RWPE1 (cell line): ENCODE measurements around the gene INTS13.

ENCODE experiments used
- CTCF ChIA-PET: fragments of 350-600 bp; sonication (Branson Sonifier 250); formaldehyde crosslinking; extraction: SDS; loops from one replicate; lab custom pipeline; 2021; lab: Yijun Ruan, JAX
- POLR2A ChIA-PET: fragments of 400-600 bp; formaldehyde crosslinking; extraction: SDS; loops from one replicate; lab custom pipeline; 2020; ENCODE audit warnings: antibody characterized with exemption; ENCODE audit not compliant: low non-redundant PET; lab: Yijun Ruan, JAX
- DNase-seq: peaks from one replicate; pipeline ENCODE4 v3.0.0; 2012; ENCODE audit warnings: low spot score
- H3K27ac ChIP-seq: fragments of 450-650 bp; 2 replicates; pipeline ENCODE4 v1.5.1; 2017
- TF ChIP-seq, protein P1 (sequence below): fragments of 450-650 bp; conservative IDR thresholded peaks from 2 replicates; pipeline ENCODE4 v1.5.1; 2017; ENCODE audit warnings: low read depth, mild to moderate bottlenecking

INTS13 gene

DNA sequence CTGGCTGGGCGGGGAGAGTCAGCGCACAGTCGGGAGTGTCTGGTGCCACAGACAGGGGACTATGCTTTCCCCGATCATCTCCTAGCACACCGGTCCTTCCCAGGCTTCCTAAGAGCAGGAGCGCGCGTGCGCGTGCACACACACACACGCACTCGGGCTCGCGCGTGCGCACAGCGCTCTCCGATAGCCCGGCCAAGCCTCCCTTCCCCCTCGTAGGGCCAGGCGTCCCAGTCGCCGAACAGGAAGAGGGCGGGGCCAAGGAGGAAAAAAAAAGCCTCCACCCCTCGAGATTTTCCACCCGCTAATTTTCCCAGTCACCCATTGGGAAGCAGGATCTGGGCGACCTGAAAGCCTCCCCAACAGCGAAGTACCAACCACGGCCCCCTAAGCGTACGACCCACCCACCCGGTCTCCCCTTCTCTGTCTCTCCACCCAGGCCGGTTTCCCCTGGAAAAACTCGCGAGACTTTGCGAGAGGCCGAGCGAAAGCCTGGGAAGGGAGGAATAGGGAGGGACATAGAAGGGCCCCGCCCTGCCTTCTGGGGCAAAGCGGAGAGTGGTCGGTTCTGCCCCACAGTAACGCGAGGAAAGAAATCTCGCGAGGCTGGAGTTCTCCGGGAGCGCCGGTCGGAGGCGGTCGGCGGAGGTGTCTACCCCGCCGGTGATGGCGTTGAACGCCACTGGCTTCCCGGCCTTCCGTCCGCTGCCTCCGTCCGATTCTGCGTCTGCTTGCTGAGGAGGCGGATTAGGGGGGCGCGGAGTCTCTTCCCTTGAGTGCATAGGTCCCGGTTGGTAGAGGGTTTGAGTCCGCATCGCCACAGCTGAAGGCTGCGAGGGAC is at the start of gene INTS13, which contains the start of gene FGFR1OP2:
Gene INTS13 (minus strand): TSS at position 119 of the 838 bp plus-strand sequence. CDS start 1,178 bp downstream, outside the sequence.
Gene FGFR1OP2 (plus strand): TSS at position 608 of the 838 bp plus-strand sequence. CDS start 15,689 bp downstream, outside the sequence.
- ChIA-PET POLR2A (no interaction called here), CTCF (interaction anchor here (0.6 to 0.8 kb wide), 2 partner anchors 16 to 376 kb away, joined by 4 read pairs; no protein-coding TSS in a partner anchor)
- TF ChIP-seq, protein P1, sequence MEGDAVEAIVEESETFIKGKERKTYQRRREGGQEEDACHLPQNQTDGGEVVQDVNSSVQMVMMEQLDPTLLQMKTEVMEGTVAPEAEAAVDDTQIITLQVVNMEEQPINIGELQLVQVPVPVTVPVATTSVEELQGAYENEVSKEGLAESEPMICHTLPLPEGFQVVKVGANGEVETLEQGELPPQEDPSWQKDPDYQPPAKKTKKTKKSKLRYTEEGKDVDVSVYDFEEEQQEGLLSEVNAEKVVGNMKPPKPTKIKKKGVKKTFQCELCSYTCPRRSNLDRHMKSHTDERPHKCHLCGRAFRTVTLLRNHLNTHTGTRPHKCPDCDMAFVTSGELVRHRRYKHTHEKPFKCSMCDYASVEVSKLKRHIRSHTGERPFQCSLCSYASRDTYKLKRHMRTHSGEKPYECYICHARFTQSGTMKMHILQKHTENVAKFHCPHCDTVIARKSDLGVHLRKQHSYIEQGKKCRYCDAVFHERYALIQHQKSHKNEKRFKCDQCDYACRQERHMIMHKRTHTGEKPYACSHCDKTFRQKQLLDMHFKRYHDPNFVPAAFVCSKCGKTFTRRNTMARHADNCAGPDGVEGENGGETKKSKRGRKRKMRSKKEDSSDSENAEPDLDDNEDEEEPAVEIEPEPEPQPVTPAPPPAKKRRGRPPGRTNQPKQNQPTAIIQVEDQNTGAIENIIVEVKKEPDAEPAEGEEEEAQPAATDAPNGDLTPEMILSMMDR: no peak
- H3K27ac ChIP-seq: peak within 1 kb of the TSS; percentile 93
- peak; percentile 96 for DNase-seq

DNA sequence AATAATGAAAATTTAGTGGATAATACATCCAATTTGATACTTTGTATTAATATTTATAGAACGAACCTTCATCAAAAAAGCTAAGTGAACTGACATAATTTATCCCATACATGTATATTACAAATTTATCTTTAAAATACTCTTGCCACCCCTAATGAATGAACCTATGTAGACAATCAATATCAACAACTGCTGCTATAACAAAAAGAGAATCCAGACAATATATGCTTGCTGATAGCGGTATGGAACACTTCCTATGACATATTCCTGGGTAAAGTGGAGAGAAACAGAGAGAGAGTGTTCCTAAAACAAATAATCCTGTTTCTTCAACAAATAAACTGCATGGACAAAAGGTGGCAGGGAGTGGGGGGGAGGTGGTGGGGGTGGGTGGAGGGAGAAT is 45.1 kb upstream of the INTS13 start:
- CTCF ChIA-PET: no interaction called here
- POLR2A ChIA-PET: no interaction called here
- DNase-seq: no peak
- H3K27ac ChIP-seq: no peak overlapping the region
- TF ChIP-seq, protein P1: no peak

DNA sequence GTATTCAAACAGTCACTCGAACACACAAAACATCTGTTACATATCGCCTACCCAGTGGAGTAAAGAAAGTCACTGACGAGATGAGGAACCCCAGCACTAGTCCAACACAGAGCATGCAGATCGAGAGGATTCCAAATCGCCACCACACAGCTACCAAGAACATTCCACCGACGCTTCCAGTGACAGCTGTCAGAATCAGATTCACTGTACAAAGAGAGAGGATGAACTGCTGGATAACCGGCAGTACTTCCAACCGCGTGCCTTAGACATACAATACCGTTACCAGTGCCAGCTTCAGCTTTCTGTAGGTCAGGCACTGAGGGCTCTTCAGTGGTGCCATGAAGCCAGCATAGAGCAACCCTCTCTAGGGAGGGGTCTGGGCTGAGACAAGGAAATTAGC is 42.0 kb upstream of the INTS13 start:
- POLR2A ChIA-PET: no interaction called here

DNA sequence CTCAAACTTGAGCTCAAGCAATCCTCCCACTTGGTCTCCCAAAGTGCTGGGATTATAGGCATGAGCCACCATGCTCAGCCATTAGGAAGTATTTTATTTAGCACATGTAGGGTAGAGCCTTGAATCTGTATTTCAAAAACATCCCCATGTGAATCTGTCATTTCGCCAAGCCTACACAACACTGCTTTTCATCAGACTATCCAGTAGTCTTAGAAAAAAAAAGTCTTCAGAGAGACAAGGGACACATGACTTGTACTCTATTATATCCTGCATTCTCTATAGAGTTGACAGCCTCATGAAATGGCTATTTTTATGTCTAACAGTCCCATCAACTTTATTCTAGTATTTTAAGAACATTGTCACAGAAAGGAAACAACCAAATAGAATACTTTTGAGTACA is 41.0 kb upstream of the INTS13 start:
- H3K27ac ChIP-seq: no peak overlapping the region
- POLR2A ChIA-PET: no interaction called here
- TF ChIP-seq, protein P1: no peak
- DNase-seq: no peak
- CTCF ChIA-PET: no interaction called here

More for the DNA sequence above, 42.0 kb upstream of the INTS13 start:
- no peak for DNase-seq
- TF ChIP-seq, protein P1: no peak
- CTCF ChIA-PET: interaction anchor here (0.6 kb wide), 1 partner anchor 16 kb away, joined by 3 read pairs; no protein-coding TSS in a partner anchor
- no peak overlapping the region for H3K27ac ChIP-seq

DNA sequence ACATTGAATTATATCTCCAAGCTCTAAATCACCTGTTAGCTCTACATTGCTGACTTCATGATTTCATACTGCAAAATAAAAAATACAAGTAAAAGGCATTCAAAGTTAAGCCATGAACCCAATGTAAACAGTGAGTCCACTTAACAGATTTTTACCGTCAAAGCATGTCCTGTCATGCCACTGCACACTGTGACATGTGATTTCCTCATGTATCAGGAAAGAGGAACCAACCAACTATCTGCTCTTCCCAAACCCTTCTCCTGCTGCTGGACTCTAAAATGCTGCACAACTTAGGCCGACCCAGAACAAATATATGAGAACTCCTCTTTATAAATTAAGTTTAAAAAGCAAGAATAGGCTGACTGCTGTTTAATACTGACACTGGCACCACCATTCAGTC is 38.9 kb upstream of the INTS13 start:
- H3K27ac ChIP-seq: no peak overlapping the region
- no peak for DNase-seq
- POLR2A ChIA-PET: no interaction called here
- TF ChIP-seq, protein P1: no peak
- CTCF ChIA-PET: no interaction called here

DNA sequence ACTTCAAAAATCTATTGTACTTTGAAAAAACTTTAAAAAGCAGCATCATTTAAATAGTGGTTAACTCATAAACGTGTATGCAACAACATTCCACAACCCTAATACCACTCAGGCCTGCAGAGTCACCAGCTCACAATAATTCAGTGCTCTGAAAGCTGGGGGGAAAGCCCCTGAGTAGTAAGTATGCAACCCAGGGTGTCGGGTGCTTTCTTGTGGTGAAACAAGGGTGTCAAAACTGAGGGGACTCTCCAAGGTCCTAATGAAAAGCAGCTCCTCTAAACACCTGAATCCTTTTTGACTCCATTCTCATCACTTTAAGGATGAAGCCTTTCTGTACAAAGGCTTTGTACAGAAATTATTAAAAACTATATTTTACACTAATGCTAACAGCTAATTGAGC is 34.2 kb upstream of the INTS13 start:
- ChIA-PET POLR2A (no interaction called here), CTCF (interaction anchor here (0.6 kb wide), 1 partner anchor 334 kb away, joined by 7 read pairs; no protein-coding TSS in a partner anchor)
- TF ChIP-seq, protein P1: no peak
- no peak for DNase-seq
- H3K27ac ChIP-seq: no peak overlapping the region
